T1000 (cell line): ENCODE results near the gene MAP4K4.

ENCODE experiments used
- DNase-seq: peaks from one replicate; lab custom pipeline; 2025; ENCODE audit warnings: mixed read lengths; lab: John Stamatoyannopoulos, UW

Gene MAP4K4

GRCh38 chr2:101833890-101834523 lies 136.5 kb downstream of the MAP4K4 start:
- no peak for DNase-seq

GRCh38 chr2:101837354-101837753 lies 139.8 kb downstream of the MAP4K4 start:
- DNase-seq = no peak

GRCh38 chr2:101841679-101842327 lies 144.3 kb downstream of the MAP4K4 start:
- no peak for DNase-seq

- DNase-seq = no peak
Observed at GRCh38 chr2:101842471-101842870, 145.0 kb downstream of the MAP4K4 start.

GRCh38 chr2:101843048-101843447 lies 145.5 kb downstream of the MAP4K4 start:
- no peak for DNase-seq

- no peak for DNase-seq
Observed at GRCh38 chr2:101843471-101843870, 146.0 kb downstream of the MAP4K4 start.

GRCh38 chr2:101844055-101844635 lies 146.6 kb downstream of the MAP4K4 start:
- DNase-seq = no peak

GRCh38 chr2:101846973-101847372 lies 149.5 kb downstream of the MAP4K4 start:
- no peak for DNase-seq

- no peak for DNase-seq
Observed at GRCh38 chr2:101847661-101848339, 150.3 kb downstream of the MAP4K4 start.

GRCh38 chr2:101848769-101849410 lies 151.4 kb downstream of the MAP4K4 start:
- DNase-seq = no peak

GRCh38 chr2:101850450-101850849 lies 152.9 kb downstream of the MAP4K4 start:
- DNase-seq = no peak

GRCh38 chr2:101850991-101851390 lies 153.5 kb downstream of the MAP4K4 start:
- DNase-seq = no peak

GRCh38 chr2:101852824-101853223 lies 155.3 kb downstream of the MAP4K4 start:
- DNase-seq = no peak

GRCh38 chr2:101854877-101855276 lies 157.4 kb downstream of the MAP4K4 start:
- DNase-seq = no peak

- no peak for DNase-seq
Observed at GRCh38 chr2:101855776-101856175, 158.3 kb downstream of the MAP4K4 start.

- no peak for DNase-seq
Observed at GRCh38 chr2:101858246-101858645, 160.7 kb downstream of the MAP4K4 start.

GRCh38 chr2:101858910-101859309 lies 161.4 kb downstream of the MAP4K4 start:
- DNase-seq = no peak

GRCh38 chr2:101859604-101860003 lies 162.1 kb downstream of the MAP4K4 start:
- no peak for DNase-seq

GRCh38 chr2:101860157-101860556 lies 162.7 kb downstream of the MAP4K4 start:
- no peak for DNase-seq

- no peak for DNase-seq
Observed at GRCh38 chr2:101860782-101861181, 163.3 kb downstream of the MAP4K4 start.

- no peak for DNase-seq
Observed at GRCh38 chr2:101861382-101861781, 163.9 kb downstream of the MAP4K4 start.

GRCh38 chr2:101863534-101863933 lies 166.0 kb downstream of the MAP4K4 start:
- no peak for DNase-seq
